ENCODE results near the gene PRR33. TPM values are rescaled to one million over a fixed set of nuclear protein-coding genes. Genes with fewer than 3 reads are reported as not detected.

Gene PRR33
- total RNA-seq, 1 donor from 2014 or later: not detected

GRCh38 chr11:1916986-1917522 lies 25.4 kb upstream of the PRR33 start:
- no peak for DNase-seq (ENCODE audit: low spot score)

- DNase-seq (ENCODE audit: low spot score): no peak
These were observed 24.7 kb upstream of the PRR33 start for GRCh38 chr11:1916132-1916985.

GRCh38 chr11:1915795-1916131 lies 24.1 kb upstream of the PRR33 start:
- DNase-seq (ENCODE audit: low spot score): no peak

- DNase-seq (ENCODE audit: low spot score): no peak
These were observed 21.8 kb upstream of the PRR33 start for GRCh38 chr11:1913271-1914060.

- DNase-seq (ENCODE audit: low spot score): no peak
These were observed 20.7 kb upstream of the PRR33 start for GRCh38 chr11:1912289-1912878.

- no peak for DNase-seq (ENCODE audit: low spot score)
These were observed 17.8 kb upstream of the PRR33 start for GRCh38 chr11:1909524-1909923.

- peak; percentile 85 for DNase-seq (ENCODE audit: low spot score)
These were observed 16.9 kb upstream of the PRR33 start for GRCh38 chr11:1908618-1909017.

- no peak for DNase-seq (ENCODE audit: low spot score)
These were observed 15.1 kb upstream of the PRR33 start for GRCh38 chr11:1906611-1907423.

- peak; percentile 56 for DNase-seq (ENCODE audit: low spot score)
These were observed 14.5 kb upstream of the PRR33 start for GRCh38 chr11:1906181-1906580.

- DNase-seq (ENCODE audit: low spot score): no peak
These were observed 8.0 kb upstream of the PRR33 start for GRCh38 chr11:1899686-1900085.

GRCh38 chr11:1899090-1899489 lies 7.4 kb upstream of the PRR33 start:
- no peak for DNase-seq (ENCODE audit: low spot score)

GRCh38 chr11:1896923-1897322 lies 5.2 kb upstream of the PRR33 start:
- no peak for DNase-seq (ENCODE audit: low spot score)

- DNase-seq (ENCODE audit: low spot score): no peak
These were observed 4.8 kb upstream of the PRR33 start for GRCh38 chr11:1896468-1896867.

- no peak for DNase-seq (ENCODE audit: low spot score)
These were observed 3.1 kb upstream of the PRR33 start for GRCh38 chr11:1894759-1895158.

- no peak for DNase-seq (ENCODE audit: low spot score)
These were observed 2.1 kb upstream of the PRR33 start for GRCh38 chr11:1893581-1894359.

- DNase-seq (ENCODE audit: low spot score): no peak
These were observed 863 bp upstream of the PRR33 start for GRCh38 chr11:1892558-1892957.

GRCh38 chr11:1892116-1892515 lies 421 bp upstream of the PRR33 start:
- no peak for DNase-seq (ENCODE audit: low spot score)

- DNase-seq (ENCODE audit: low spot score): no peak
These were observed 552 bp downstream of the PRR33 start for GRCh38 chr11:1890856-1891830.

Data from umbilical cord (tissue), 2 donors.